ENCODE measurements around the gene NTNG1. TPM values are rescaled to one million over a fixed set of nuclear protein-coding genes. Genes with fewer than 3 reads are reported as not detected.
"Not testable (repeated sequence)": the region's sequence is repeated elsewhere in the genome, so short reads cannot be mapped to it uniquely, and the experiment has no call there.

NTNG1 gene
- polyA plus RNA-seq, 3 donors, result 32.5 to 43.1 (median 33.7) TPM

DNA sequence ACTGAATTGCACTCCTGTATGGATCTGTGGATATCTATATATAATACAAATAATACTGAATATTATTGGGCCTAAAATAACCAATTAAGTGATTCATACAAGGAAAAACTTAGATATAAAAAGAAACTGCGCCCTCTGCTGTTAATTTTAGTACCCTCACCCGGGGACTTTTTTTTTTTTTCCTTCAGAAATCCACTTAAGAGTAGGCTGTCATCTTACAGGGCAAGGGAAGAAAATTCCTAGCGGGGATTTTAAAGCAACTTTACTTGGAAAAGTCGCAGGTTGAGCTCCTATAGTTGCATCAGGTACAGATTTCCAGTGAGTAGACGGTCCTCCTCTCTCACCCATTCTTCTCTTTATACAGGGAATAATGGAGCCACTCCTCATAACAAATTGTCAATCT, 1.3 kb downstream of the NTNG1 start:
- DNase-seq (ENCODE audit: low read depth in 3 of 3, low spot score in 2 of 3), result no peak

DNA sequence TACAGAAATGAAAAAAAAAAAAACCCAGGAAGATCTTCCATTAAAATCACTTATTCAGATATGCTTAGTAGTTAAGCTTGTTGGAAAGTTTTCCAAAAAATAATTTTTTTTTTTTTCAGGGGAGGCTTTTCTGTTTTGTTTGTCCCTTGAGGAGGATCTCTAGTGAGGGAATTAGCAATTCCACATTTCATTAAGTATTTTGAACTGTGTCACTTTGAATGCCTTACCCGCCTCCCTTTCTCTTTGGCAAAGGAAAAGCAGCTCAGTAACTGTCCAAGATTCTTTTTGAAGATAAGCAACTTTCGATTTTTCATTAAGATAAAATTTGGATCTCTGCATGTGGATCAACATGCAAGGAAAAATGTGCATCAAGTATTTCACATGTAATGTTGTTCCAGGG, 1.8 kb downstream of the NTNG1 start:
- no peak for DNase-seq (ENCODE audit: low read depth in 3 of 3, low spot score in 2 of 3)

DNA sequence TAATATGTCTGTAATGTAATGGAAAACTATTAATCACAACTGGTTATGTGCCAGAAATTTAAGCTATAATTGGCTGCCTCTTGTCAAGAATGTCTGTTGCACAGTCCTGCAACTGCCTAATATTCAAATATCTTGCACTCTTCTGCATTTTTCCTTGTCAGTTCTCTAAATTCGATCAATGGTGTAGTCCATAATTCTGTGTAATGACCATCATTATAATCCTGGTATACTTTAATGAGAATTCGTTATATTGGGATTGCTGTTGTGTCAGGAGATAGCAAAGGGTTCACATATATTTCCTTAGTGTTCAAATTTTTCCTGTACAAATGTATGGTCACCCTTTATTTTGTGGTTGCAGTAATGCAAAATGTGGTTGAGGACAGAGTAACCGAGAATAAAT, 4.8 kb downstream of the NTNG1 start:
- DNase-seq (ENCODE audit: low read depth in 3 of 3, low spot score in 2 of 3), result no peak

DNA sequence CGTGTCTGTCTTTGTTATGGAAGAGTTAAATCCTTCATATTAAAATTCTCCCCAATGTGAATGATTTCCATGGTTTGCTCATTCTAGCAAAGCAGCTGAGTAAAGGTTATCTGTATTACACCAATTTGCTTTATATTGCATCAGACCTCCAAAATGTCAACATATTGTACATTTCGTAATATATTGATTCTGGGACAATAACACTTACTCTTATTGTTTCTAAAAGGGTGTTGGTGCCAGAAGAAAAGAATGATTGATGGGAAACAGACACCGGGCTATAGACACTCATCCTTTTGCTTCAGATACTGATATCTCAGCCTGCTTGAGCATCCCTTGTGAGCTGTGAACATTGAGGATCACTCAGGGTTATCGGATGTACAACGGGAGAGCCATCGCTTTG, 7.0 kb downstream of the NTNG1 start:
- DNase-seq (ENCODE audit: low read depth in 3 of 3, low spot score in 2 of 3), result no peak

DNA sequence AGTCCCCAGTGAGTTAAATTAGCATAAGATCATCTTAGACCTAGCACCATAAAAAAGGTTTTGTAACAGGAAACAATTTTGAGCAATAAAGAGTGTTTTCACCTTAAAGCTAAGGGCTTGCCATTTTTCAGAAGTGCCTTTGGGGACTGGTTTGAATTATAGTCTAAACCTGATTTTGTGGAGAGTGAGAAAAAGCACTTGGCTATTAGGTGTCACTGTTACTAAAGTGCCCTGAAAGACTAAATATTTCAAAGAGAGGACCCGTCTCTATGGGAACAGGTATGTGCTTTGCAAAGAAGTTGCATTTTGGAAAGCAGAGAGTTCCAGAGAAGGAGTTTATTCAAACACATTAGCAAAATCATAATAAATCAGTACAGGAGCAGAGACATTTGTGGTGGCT, 9.1 kb downstream of the NTNG1 start:
- DNase-seq (ENCODE audit: low read depth in 3 of 3, low spot score in 2 of 3), result no peak

DNA sequence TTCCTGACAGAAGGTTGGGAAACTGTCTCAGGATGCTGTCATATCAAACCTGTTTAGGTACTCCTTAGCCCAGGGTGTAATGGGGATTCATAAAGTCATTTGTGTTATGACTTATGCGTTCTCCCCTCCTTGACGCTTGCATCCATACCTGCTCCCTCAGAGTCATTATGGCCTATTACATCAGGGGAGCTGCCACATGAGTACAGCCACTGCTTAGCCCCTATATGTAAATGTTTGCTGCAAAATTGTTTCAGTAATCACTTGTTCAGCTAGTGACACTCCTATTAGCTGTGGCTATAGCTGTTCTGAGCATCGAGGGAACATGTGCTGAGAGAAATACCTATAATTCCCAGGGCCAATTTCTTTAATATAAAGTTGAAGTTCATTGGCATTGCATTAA, 10.5 kb downstream of the NTNG1 start:
- DNase-seq (ENCODE audit: low read depth in 3 of 3, low spot score in 2 of 3), result no peak

DNA sequence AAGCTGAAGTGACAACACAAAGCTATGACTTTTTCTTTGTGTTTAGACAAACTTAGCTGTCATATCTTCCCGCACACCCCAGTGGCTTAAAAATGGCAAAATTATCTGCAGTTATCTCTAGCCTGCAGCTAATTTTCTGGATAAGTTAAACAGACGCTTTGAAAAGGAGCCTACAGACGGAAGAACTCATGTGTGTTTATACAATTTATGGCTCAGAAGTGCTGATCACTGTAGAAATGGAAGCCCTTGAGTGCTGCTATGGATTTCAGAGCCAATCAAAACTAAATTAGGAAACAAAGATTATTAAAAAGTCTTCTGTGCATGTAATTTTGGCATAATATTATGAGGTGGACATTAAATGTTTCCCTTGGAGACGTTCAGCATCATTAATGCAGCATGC, 11.6 kb downstream of the NTNG1 start:
- no peak for DNase-seq (ENCODE audit: low read depth in 3 of 3, low spot score in 2 of 3)

DNA sequence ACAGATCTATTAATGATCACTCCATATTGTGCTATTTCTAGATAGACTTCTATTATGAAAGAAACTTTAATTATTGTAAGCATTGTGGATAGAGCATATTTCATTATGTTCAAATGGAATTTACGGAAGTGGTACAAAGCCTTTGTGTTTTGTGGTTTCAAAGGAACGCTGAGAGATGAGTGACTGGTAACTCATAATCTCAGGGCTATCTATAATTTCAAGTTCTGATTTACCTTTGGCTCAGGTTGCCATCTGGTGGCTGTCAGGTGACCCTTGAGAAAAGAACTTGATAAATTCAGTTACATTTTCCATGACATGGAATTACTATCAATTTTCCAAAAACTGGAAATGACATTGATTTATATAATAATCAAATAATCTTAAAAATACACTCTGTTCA, 12.2 kb downstream of the NTNG1 start:
- DNase-seq (ENCODE audit: low read depth in 3 of 3, low spot score in 2 of 3), result no peak

DNA sequence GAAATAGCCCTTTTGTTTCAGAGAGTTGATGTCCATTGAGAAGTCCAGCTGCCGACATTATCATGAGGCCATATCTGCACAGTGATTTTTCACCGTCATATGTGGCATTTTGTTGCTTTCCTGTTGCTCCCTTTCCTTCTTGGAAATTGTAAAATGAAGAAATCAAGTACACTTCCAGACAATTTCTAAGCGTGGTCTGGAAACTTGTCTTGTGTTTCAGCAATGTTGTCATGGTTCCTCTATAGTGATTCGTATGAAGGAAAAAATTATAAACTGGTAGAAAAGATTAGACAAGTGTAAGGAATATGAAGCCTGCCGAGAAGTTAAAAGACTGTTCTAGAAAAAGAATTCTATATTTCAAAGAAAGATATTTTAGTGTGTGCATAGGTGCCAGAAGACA, 17.7 kb downstream of the NTNG1 start:
- DNase-seq (ENCODE audit: low read depth in 3 of 3, low spot score in 2 of 3), result no peak

DNA sequence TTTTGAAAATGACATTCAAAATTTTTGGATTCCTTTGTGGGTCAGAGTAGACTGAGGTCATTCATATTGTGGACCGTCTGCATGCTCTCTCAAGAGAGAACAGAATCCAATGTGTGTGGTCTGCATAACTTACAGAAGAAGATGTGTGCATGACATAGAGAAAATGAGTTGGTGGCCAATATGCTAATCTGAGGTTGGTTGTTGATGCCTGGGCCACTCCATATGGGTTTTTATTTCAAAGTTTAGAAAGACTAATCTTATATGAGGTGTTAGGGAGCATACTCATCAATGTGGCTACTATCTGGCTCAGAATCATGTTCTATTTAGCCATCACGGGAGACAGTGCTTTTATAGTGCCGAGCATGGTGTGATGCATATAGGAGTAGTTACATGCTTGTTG, 18.2 kb downstream of the NTNG1 start:
- no peak for DNase-seq (ENCODE audit: low read depth in 3 of 3, low spot score in 2 of 3)

DNA sequence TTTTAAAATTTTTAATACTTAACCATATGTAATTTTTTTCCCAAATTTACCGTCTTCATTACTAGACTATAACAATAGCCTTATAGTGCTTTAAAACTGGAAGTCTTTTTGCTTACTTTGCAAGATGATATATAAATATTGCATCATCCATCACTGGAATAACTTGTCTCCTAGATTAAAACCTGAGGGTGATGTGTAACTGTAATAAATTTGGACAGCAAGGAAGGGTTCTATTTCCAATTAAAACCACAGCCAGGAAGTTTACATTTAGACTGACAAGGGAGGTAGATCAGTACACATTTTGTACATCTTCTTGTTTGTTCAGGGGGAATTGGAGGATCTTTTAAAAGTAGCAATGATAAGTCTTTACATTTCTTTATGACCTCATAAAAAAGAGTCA, 21.9 kb downstream of the NTNG1 start:
- DNase-seq (ENCODE audit: low read depth in 3 of 3, low spot score in 2 of 3), result no peak

DNA sequence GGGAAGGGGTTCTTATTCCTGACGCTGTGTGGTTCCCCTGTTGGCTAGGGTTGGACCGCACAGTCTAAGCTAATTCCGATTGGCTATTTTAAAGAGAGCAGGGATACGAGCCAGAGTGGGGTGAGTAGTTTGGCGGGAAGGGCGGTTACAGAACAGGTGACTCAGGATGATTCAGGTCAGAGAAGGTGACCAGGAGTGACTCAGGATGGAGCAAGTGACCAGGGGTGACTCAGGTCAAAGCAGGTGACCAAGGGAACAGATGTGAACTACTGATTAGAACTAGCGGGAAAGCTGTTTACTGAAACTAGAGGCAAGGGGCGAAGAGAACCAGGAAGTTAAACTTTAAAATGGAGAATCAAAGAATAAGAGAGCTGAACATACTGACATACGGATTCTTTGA, 24.1 kb downstream of the NTNG1 start:
- not testable (repeated sequence) for DNase-seq (ENCODE audit: low read depth in 3 of 3, low spot score in 2 of 3)

DNA sequence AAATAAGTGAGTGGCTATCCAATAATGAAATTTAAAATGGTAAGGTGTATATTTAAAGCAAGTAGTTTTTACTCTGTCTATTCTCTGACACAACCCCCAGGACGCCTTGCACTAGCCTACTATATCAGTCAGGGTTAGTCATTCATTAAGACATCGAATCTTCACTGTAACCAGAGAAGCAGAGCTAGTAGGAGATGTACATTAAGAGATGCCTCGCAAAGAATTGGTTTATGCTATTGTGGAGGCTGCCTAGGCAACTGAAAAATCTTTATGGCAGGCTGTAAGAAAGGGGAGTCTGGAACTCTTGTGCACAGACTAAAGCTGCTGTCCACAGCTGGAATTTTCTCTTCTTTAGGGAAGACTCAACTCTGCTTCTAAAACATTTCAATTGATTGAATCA, 28.8 kb downstream of the NTNG1 start:
- no peak for DNase-seq (ENCODE audit: low read depth in 3 of 3, low spot score in 2 of 3)

DNA sequence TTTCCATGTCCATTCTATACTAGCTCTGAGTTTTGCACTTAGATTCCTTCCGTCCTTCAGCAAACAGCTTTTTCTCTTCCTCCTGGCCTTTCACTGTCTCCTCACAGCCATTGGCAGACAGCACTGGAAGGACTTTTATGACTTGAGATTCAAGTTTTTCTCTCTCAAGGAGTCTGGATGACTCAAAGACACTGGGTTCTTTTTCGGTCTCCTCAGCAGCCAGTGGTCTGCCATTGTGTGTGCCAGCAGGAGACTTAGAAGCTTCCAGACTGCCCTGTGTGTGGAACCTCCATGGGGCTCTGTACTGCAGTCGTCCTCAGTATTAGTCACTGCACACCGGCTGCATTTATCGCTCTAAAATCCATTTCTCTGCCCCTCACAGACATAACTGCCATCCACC, 30.5 kb downstream of the NTNG1 start:
- no peak for DNase-seq (ENCODE audit: low read depth in 3 of 3, low spot score in 2 of 3)

DNA sequence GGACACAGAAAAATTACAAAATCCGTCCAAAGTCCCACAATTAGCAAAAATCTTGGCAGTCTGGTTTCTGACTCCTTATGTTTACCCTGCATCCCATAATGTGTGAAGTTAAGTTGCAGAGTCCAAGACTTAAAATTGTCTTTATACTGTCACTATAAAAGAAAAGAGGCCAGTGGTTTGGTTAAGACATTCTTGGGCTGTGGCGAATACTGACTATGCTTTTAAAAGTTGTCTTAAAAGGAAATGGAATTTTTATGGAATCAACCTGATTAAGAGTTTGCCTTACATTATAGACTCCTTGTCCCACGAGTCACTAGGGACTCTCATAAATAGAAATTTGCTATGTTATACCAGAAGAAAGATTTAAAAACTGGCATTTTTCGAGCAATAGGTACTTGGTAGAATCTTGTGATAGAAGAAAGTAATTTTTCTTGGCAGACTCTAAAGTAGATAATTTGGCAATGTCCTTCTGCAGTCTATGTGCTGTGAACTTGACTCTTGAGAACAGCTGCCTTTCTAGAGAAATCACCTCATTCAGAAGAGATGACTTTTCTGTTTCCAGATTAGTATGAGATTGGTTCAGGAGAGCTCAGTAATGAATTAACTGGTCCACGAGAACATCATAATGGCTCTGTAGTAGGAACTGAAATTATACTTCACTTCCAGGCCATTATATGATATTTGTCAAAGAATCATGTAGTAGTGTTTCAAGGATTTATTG, 31.8 kb downstream of the NTNG1 start:
- DNase-seq (ENCODE audit: low read depth in 3 of 3, low spot score in 2 of 3), result no peak

DNA sequence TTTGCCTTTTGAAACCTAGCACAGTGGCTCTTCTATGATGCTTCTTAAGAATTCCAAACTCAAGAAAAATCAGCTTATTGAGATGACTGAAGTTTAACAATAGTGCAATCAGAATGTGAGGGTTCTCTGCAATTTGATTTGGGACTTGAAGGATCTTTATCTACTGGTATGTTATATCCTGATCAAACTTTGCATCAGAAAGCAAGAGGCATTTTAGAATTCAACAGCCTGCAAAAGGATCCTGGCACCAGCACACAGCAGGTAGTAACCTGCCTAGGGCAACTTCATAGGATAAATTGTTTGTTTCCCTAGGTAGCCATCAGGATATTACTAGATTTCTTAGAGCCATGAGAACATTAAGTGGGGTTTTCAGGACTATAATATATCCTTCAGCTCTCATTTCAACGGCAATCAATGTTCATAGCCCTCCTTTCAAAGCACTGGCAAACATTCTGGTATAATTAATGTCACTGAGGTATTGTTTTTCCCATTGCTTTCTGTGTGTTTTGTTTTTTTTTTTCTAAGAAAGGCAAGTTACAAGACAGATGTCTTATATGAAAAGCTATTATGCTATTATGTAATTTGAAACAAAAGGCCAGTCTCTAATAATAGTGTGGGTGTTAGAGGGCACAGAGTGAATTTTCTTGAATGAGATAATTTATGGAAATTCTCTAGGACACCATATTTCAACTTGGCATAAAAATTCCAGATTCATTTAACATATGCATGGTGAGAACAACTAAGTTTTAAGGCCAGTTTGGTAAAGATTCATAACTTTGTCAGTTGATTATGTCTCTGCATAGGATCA, 34.5 kb downstream of the NTNG1 start:
- no peak for DNase-seq (ENCODE audit: low read depth in 3 of 3, low spot score in 2 of 3)

DNA sequence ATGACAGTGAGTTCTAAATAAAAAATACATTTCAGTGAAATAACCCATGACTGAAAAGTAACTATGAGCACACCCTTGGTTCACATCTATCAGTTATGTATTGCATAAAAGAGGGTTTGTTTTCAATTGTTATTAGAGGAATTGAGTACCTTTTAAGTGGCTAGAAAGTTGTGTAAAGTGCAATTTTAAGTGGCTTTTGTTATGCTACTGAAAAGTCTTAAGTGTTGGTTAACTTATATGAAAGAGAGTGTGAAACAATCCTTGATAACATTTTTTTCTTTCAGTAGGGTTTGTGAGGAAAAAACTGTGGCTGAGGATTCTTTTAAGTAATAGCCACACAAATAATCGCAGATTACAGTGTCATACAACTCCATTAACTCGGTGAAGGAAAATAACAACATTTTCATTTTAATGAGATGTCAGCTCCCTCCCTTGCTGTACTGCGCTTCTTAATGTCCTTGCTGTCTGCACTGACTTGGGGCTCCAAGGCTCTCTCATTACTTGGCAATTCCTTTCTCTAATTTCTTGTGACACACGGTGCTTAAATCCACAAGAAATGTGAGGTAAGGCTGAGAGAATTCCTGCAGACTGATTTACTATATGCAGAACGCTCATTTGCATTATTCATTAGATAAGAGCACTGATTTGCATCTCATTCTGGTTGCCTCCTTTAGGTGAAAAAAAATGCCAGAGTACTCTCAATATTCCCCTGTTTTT, 40.6 kb downstream of the NTNG1 start:
- DNase-seq (ENCODE audit: low read depth in 3 of 3, low spot score in 2 of 3), result no peak

DNA sequence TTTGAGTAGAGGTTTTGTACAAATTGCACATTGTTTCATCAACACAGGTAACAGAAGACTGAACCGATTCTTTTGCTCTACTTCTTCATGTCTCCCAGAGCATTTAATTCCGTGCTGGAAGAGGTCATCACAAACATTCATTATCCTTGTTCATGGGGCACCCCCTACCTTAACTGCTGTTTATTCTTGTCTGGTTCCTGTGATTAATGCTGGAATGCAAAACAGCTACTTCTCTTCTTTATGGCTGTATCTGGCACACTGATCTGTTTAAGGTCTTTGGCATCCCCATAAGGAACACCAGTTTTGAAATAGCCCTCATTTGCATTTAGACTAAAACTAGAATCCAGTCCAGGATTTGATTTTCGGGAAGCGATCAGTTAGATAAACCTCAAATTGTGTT, 42.2 kb downstream of the NTNG1 start:
- DNase-seq (ENCODE audit: low read depth in 3 of 3, low spot score in 2 of 3), result no peak

DNA sequence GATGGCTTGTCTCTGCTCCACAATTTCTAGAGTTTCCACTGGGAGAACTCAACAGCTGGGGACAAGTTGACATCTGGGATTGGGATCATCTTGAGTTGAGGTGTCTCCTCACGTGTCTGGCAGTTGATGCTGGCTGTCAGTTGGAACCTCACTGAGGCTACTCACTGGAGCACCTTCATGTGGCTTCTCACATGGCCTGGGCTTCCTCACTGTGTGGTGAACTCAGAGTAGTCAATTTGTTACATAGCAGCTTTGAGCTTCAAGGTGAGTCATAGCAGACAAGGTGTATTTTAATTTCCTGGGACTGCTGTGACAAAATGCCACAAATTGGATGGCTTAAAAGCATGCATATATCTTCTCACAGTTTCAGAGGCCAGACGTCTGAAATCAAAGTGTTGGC, 44.0 kb downstream of the NTNG1 start:
- DNase-seq (ENCODE audit: low read depth in 3 of 3, low spot score in 2 of 3), result no peak

DNA sequence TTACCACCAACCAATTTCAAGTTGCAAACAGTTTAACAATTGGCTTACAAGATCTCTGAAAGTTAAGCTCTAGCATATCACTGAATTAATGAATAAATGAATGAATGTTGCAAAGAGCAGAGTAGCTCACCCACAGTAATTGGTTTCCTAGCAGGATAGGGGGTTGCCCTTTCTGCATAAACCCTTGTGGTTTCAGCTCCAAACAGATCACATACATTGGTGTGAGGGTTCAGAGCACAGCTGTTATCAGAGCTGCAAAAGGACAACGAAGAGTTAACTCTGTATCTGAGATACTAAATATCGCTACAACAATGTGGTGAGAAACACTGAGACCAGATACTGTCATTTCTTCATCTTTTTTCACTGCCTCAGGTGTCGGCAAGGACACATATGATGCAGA, 46.6 kb downstream of the NTNG1 start:
- no peak for DNase-seq (ENCODE audit: low read depth in 3 of 3, low spot score in 2 of 3)

DNA sequence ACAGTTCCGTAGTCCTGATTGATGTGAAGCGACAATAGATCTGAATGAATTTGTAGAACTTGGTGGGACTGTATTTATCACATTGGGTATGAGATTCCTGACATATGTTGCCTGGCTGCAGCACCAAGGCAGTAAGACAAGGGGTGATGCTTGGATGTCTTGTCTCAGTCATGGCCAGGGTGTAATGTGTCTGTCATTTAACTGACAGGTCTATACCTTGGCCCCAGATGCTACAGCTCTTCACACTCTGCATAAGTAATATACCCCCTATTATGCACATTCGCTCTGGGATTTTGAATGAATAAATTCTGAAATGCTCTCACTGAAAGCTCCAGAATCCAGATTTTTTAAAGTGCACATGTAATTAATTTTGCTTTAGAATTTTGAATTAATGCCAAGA, 47.3 kb downstream of the NTNG1 start:
- DNase-seq (ENCODE audit: low read depth in 3 of 3, low spot score in 2 of 3), result no peak

DNA sequence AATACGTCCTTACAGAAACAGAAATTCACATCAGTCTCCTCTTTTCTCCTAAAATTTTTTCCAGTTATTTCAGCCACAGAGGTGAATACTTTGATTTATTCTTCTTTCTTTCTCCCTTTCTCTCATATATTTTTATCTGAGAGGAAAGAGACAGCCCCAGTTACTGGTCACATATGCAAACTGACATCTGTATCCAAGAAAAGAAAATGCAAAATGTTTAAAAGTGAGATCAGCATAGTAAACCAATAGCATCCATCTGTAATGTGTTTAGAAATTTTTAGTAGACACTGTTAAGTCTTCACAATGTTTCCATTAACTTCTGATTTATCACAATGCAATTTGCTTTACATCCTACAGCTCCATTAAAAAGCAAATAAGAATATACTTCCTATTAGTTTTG, 53.5 kb downstream of the NTNG1 start:
- DNase-seq (ENCODE audit: low read depth in 3 of 3, low spot score in 2 of 3), result no peak
